ENCODE results near the gene PWP2. TPM values are rescaled to one million over a fixed set of nuclear protein-coding genes. Genes with fewer than 3 reads are reported as not detected.

The PWP2 gene
- total RNA-seq, 2 donors from 2014 or later: 10.7 to 14.9 TPM

GRCh38 chr21:44082648-44083440 lies 24.4 kb upstream of the PWP2 start:
- TF ChIP-seq POLR2AphosphoS5 (IDR thresholded peaks at IDR 0.05): no peak
- TF ChIP-seq CTCF (IDR thresholded peaks at IDR 0.05): no peak
- H3K36me3 ChIP-seq: peaks cover 0 to 4% of the 10 kb centered on the region in 2 donors
- H3K27ac ChIP-seq: no peak overlapping the region
- no peak for DNase-seq (ENCODE audit: low spot score)
- no peaks in the 10 kb centered on the region for H3K9me3 ChIP-seq
- 79% methylated on average over 24 of the region's 24 CpGs for WGBS
- H3K4me3 ChIP-seq: no peak overlapping the region
- H3K4me1 ChIP-seq (replicated peaks): no peaks in the 10 kb centered on the region
- intact Hi-C loops (cut with DNase I): no loop called here
- H3K27me3 ChIP-seq (replicated peaks; ENCODE audit: insufficient read depth): no peaks in the 10 kb centered on the region

GRCh38 chr21:44083631-44084291 lies 23.4 kb upstream of the PWP2 start:
- DNase-seq (ENCODE audit: low spot score): no peak
- Histone ChIP-seq H3K9me3 (no peaks in the 10 kb centered on the region), H3K27ac (no peak overlapping the region), H3K27me3 (replicated peaks; ENCODE audit: insufficient read depth) (no peaks in the 10 kb centered on the region), H3K36me3 (peaks cover 0 to 4% of the 10 kb centered on the region in 2 donors), H3K4me1 (replicated peaks) (no peaks in the 10 kb centered on the region), H3K4me3 (no peak overlapping the region)
- no peak for TF ChIP-seq POLR2AphosphoS5 (IDR thresholded peaks at IDR 0.05)
- no peak for TF ChIP-seq POLR2A (IDR thresholded peaks at IDR 0.05)
- WGBS: 68% methylated on average over 16 of the region's 16 CpGs
- intact Hi-C loops (cut with DNase I): no loop called here

GRCh38 chr21:44084496-44085241 lies 22.5 kb upstream of the PWP2 start:
- peak overlapping the region in 1 of 2 donors; percentile 2 for H3K27ac ChIP-seq
- WGBS: 90% methylated on average over 7 of the region's 7 CpGs
- no peak for TF ChIP-seq CTCF (IDR thresholded peaks at IDR 0.05)
- no peak for TF ChIP-seq POLR2A (IDR thresholded peaks at IDR 0.05)
- TF ChIP-seq POLR2AphosphoS5 (IDR thresholded peaks at IDR 0.05): no peak
- H3K4me3 ChIP-seq: no peak overlapping the region
- DNase-seq (ENCODE audit: low spot score): no peak
- intact Hi-C loops (cut with DNase I): no loop called here
- H3K4me1 ChIP-seq (replicated peaks): no peaks in the 10 kb centered on the region
- no peaks in the 10 kb centered on the region for H3K9me3 ChIP-seq
- peaks cover 0 to 4% of the 10 kb centered on the region in 2 donors for H3K36me3 ChIP-seq
- no peaks in the 10 kb centered on the region for H3K27me3 ChIP-seq (replicated peaks; ENCODE audit: insufficient read depth)

- intact Hi-C loops (cut with DNase I): no loop called here
- DNase-seq (ENCODE audit: low spot score): no peak
- Histone ChIP-seq H3K27ac (peak overlapping the region in 1 of 2 donors; percentile 2), H3K27me3 (replicated peaks; ENCODE audit: insufficient read depth) (no peaks in the 10 kb centered on the region), H3K4me1 (replicated peaks) (no peaks in the 10 kb centered on the region), H3K9me3 (no peaks in the 10 kb centered on the region), H3K36me3 (peaks cover 0 to 4% of the 10 kb centered on the region in 2 donors), H3K4me3 (no peak overlapping the region)
- 62% methylated on average over 15 of the region's 15 CpGs for WGBS
- TF ChIP-seq CTCF (IDR thresholded peaks at IDR 0.05) (no peak), POLR2A (IDR thresholded peaks at IDR 0.05) (no peak), POLR2AphosphoS5 (IDR thresholded peaks at IDR 0.05) (no peak)
Observed at GRCh38 chr21:44085491-44086321, 21.5 kb upstream of the PWP2 start.
